Testis (tissue), 2 donors: ENCODE data around the gene SLCO3A1.

Experiments
- POLR2A ChIP-seq: fragments of 450-650 bp; IDR thresholded peaks from one replicate; pipeline ENCODE4 v1.6.1; 2017; ENCODE audit warnings: antibody characterized with exemption, mild to moderate bottlenecking, moderate library complexity
- TF ChIP-seq, protein P1 (sequence below), 3 experiments: fragments of 450-650 bp in 2 of 3; fragments of 200-600 bp in 1 of 3; sonication (generic) in 1 of 3; IDR thresholded peaks; one replicate each; pipeline ENCODE4 v1.5.1; 2016 to 2019; ENCODE audit warnings: antibody characterized with exemption in 3 of 3, mild to moderate bottlenecking in 2 of 3, moderate library complexity in 1 of 3

DNA sequence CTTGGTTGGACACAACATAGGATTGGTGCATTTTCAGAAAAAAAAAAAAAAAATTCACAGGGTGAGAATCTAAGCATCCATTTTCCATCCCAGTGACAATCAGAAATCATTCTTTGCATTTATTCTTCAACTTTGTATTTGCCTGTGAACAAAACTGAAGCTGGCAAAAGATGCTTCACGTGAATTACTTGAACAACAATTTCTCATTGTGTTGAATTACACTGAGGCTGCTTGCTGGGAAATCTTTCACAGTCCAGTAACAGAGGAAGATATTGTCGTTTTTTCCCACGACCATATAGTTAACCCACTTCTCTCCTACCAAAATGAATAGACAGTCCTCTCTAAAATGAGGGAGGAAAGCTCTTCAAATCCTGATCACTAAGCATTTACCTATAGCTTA is 4.3 kb upstream of the SLCO3A1 start:
- TF ChIP-seq, protein P1, sequence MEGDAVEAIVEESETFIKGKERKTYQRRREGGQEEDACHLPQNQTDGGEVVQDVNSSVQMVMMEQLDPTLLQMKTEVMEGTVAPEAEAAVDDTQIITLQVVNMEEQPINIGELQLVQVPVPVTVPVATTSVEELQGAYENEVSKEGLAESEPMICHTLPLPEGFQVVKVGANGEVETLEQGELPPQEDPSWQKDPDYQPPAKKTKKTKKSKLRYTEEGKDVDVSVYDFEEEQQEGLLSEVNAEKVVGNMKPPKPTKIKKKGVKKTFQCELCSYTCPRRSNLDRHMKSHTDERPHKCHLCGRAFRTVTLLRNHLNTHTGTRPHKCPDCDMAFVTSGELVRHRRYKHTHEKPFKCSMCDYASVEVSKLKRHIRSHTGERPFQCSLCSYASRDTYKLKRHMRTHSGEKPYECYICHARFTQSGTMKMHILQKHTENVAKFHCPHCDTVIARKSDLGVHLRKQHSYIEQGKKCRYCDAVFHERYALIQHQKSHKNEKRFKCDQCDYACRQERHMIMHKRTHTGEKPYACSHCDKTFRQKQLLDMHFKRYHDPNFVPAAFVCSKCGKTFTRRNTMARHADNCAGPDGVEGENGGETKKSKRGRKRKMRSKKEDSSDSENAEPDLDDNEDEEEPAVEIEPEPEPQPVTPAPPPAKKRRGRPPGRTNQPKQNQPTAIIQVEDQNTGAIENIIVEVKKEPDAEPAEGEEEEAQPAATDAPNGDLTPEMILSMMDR (IDR thresholded peaks at IDR 0.05) = no peak
- TF ChIP-seq POLR2A = no peak
